Smooth muscle cell (in vitro differentiated cells): ENCODE measurements around the gene DLG2. TPM values are rescaled to one million over a fixed set of nuclear protein-coding genes. Genes with fewer than 3 reads are reported as not detected.

ENCODE experiments used
- DNase-seq: peaks from one replicate; lab custom pipeline; 2025; ENCODE audit not compliant: unreplicated experiment; lab: John Stamatoyannopoulos, UW
- H2AFZ ChIP-seq: fragments of 200-600 bp; sonication (generic); 2 replicates; pipeline ENCODE4 v1.6.0; 2016; ENCODE audit warnings: antibody characterized with exemption, low read depth, mild to moderate bottlenecking
- H3F3A ChIP-seq: fragments of 200-600 bp; sonication (generic); 2 replicates; pipeline ENCODE4 v1.6.0; 2017; ENCODE audit warnings: antibody characterized with exemption, low read depth
- H3K27ac ChIP-seq: fragments of 200-600 bp; sonication (generic); 2 replicates; pipeline ENCODE4 v1.5.1; 2016; ENCODE audit warnings: low read depth, mild to moderate bottlenecking
- H3K27me3 ChIP-seq: fragments of 200-600 bp; sonication (generic); 2 replicates; pipeline ENCODE4 v1.6.1; 2016; ENCODE audit warnings: low read depth, mild to moderate bottlenecking
- H3K36me3 ChIP-seq: fragments of 200-600 bp; sonication (generic); 2 replicates; pipeline ENCODE4 v1.5.1; 2016; ENCODE audit warnings: low read depth
- H3K4me1 ChIP-seq: fragments of 200-600 bp; sonication (generic); 2 replicates; pipeline ENCODE4 v1.5.1; 2016; ENCODE audit warnings: low read depth
- H3K4me2 ChIP-seq: fragments of 200-600 bp; sonication (generic); 2 replicates; pipeline ENCODE4 v1.6.0; 2016; ENCODE audit warnings: mild to moderate bottlenecking
- H3K4me3 ChIP-seq: fragments of 200-600 bp; sonication (generic); 2 replicates; pipeline ENCODE4 v1.5.1; 2016; ENCODE audit warnings: mild to moderate bottlenecking
- H3K79me2 ChIP-seq: fragments of 200-600 bp; sonication (generic); 2 replicates; pipeline ENCODE4 v1.6.0; 2016; ENCODE audit warnings: low read depth, mild to moderate bottlenecking
- H3K9ac ChIP-seq: fragments of 200-600 bp; sonication (generic); 2 replicates; pipeline ENCODE4 v1.6.0; 2016; ENCODE audit warnings: low read depth
- H3K9me3 ChIP-seq: fragments of 200-600 bp; sonication (generic); replicated peaks from 2 replicates; pipeline ENCODE4 v1.5.1; 2016; ENCODE audit warnings: low read depth
- H4K20me1 ChIP-seq: fragments of 200-600 bp; sonication (generic); 2 replicates; pipeline ENCODE4 v1.6.0; 2016; ENCODE audit warnings: low read depth
- WGBS: methylation state at CpG from one replicate; pipeline ENCODE4 v1.1.7; 2016; ENCODE audit warnings: low lambda C conversion rate; 5-methylcytosine and 5-hydroxymethylcytosine counted together
- polyA plus RNA-seq: library from polyadenylated mRNA; unstranded; fragments of >200 nt; fragmentation: Nextera tagmentation; extraction: Ambion mirVana; gene quantifications from 2 replicates; pipeline ENCODE4 v1.2.1, GENCODE V29; 2016
- total RNA-seq: library from RNA; depleted of rRNA; stranded (reverse); fragments of >200 nt; gene quantifications from 2 replicates; pipeline ENCODE4 v1.2.3, GENCODE V29; 2014
- TF ChIP-seq, protein P1 (sequence below): fragments of 200-600 bp; sonication (generic); IDR thresholded peaks from 2 replicates; pipeline ENCODE4 v1.5.1; 2017; ENCODE audit warnings: borderline replicate concordance, mild to moderate bottlenecking, antibody characterized with exemption; ENCODE audit not compliant: insufficient read depth, poor library complexity, severe bottlenecking

Gene DLG2
- total and polyA plus RNA-seq, 2 experiments from 2014 or later = 0.74 to 1.1 TPM

DNA sequence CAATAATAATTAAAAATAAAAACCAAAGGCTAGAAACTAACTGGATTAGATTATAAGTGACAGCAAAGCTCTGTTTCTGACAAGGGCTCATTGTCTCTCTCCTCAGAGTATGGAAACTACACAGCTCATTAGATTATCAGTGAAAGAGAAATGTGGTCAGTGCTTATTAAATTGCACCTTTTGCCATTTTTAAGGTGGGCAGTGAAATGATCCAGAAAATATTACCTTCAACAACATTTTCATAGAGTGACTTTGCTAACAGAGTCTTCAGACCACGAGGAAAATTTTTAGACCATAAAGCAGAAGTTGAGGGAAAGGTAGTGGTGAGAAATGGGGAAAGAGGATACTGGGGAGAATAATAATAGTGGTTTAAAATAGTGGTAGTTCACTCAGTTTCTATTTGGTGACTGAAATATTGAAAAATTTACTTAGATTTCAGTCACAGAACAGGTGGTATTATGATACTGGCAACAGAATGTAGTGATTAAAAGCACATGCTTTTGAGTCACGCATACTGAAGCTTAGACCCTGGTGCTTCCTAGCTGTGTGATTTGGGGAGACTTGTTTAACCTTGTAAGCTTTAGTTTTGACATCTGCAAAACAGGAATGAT is 1657.0 kb downstream of the DLG2 start:
- no peak for DNase-seq
- H3K9ac ChIP-seq = no peak overlapping the region
- no peaks in the 10 kb centered on the region for H3K4me1 ChIP-seq
- 92% methylated on average over 2 of the region's 2 CpGs for WGBS
- no peaks in the 10 kb centered on the region for H3K79me2 ChIP-seq
- H4K20me1 ChIP-seq = no peaks in the 10 kb centered on the region
- H3F3A ChIP-seq = no peaks in the 10 kb centered on the region
- H3K9me3 ChIP-seq = no peaks in the 10 kb centered on the region
- H2AFZ ChIP-seq = no peak overlapping the region
- TF ChIP-seq, protein P1, sequence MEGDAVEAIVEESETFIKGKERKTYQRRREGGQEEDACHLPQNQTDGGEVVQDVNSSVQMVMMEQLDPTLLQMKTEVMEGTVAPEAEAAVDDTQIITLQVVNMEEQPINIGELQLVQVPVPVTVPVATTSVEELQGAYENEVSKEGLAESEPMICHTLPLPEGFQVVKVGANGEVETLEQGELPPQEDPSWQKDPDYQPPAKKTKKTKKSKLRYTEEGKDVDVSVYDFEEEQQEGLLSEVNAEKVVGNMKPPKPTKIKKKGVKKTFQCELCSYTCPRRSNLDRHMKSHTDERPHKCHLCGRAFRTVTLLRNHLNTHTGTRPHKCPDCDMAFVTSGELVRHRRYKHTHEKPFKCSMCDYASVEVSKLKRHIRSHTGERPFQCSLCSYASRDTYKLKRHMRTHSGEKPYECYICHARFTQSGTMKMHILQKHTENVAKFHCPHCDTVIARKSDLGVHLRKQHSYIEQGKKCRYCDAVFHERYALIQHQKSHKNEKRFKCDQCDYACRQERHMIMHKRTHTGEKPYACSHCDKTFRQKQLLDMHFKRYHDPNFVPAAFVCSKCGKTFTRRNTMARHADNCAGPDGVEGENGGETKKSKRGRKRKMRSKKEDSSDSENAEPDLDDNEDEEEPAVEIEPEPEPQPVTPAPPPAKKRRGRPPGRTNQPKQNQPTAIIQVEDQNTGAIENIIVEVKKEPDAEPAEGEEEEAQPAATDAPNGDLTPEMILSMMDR = no peak
- H3K36me3 ChIP-seq = no peaks in the 10 kb centered on the region
- H3K27ac ChIP-seq = no peak overlapping the region
- peaks cover 8% of the 10 kb centered on the region for H3K27me3 ChIP-seq
- no peak overlapping the region for H3K4me3 ChIP-seq
- H3K4me2 ChIP-seq = no peak overlapping the region

DNA sequence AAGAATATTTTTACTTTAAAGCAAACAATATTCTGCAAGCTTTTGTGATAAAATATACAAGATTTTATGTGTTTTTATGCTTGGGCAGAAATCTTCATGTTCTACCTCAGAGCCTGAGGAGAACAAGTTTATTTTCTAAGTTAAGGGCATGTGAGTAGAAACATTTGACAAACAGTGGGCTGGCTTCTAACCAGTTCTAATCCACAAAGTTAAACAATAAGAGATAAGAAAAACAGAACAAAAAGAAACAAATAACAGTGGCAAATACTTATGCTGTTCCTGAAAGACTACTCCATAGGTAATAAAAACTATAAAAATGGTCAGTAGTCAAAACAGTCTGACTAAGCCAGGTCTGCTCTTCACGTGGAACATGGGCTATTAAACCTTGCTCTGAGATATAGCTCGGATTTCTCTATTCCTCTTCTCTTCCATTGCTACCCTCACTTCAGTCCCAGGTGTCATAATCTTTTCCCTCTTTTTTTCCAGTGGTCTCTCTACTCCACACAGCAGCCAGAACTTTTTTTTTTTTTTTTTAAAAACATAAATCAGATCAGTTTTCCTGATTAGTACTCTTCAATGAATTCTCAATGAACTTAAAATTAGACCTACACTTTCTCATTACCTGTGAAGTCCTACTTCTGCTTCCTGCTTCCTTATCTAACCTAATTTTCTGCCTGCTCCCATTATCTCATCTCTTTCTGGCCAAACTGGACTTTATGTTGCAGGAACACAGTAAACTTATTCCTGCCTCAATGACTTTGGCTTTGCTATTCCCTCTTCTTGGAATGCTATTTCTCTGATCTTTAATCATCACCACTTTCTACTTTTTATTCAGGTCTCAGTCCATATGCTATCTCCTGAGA is 1669.9 kb downstream of the DLG2 start:
- H4K20me1 ChIP-seq = no peaks in the 10 kb centered on the region
- no peak overlapping the region for H3K9ac ChIP-seq
- H3K27ac ChIP-seq = no peak overlapping the region
- H3K79me2 ChIP-seq = no peaks in the 10 kb centered on the region
- H3K4me1 ChIP-seq = no peaks in the 10 kb centered on the region
- TF ChIP-seq, protein P1 = no peak
- H3K9me3 ChIP-seq = no peaks in the 10 kb centered on the region
- no peak overlapping the region for H2AFZ ChIP-seq
- no peak for DNase-seq
- H3K4me3 ChIP-seq = no peak overlapping the region
- H3K27me3 ChIP-seq = no peaks in the 10 kb centered on the region
- H3F3A ChIP-seq = no peaks in the 10 kb centered on the region
- WGBS = 43% methylated on average over 2 of the region's 2 CpGs
- H3K4me2 ChIP-seq = no peak overlapping the region
- H3K36me3 ChIP-seq = no peaks in the 10 kb centered on the region

DNA sequence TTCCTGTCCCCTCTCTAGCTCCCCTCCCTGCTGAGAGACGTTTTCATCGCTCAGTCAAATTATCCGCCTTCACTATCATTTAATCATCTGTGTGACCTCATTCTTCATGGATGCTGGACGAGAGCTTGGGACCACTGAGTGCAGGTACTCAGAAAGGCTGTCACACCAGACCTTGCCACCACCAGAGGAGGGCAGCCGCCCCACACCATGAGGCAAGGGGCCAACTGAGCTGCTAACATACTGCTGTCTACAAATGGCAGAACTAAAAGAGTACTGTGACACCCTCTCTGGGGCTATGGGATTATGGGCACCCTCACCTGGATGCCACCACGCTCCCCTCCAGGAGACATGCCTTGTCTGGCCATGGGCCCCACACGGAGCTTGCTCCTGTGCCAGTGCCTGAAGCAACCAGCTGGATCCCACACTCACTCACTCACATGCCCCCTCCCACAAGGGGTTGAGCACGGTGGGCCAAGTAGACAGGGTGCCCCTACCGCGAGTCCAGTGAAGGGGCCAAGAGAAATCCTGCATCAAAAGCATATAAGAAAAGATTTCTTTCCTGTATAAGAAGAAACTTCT is 1670.9 kb downstream of the DLG2 start:
- WGBS = 94% methylated on average over 10 of the region's 10 CpGs
- H3K79me2 ChIP-seq = no peaks in the 10 kb centered on the region
- H3K27me3 ChIP-seq = no peaks in the 10 kb centered on the region
- H3K4me3 ChIP-seq = no peak overlapping the region
- no peaks in the 10 kb centered on the region for H3F3A ChIP-seq
- TF ChIP-seq, protein P1 = no peak
- no peaks in the 10 kb centered on the region for H4K20me1 ChIP-seq
- peaks cover under 1% of the 10 kb centered on the region for H3K4me1 ChIP-seq
- no peak for DNase-seq
- H3K36me3 ChIP-seq = no peaks in the 10 kb centered on the region
- no peak overlapping the region for H2AFZ ChIP-seq
- no peaks in the 10 kb centered on the region for H3K9me3 ChIP-seq
- no peak overlapping the region for H3K27ac ChIP-seq
- H3K4me2 ChIP-seq = no peak overlapping the region
- no peak overlapping the region for H3K9ac ChIP-seq
